Peyer's patch (tissue), 4 donors: ENCODE data around the gene IRF2. TPM values are rescaled to one million over a fixed set of nuclear protein-coding genes. Genes with fewer than 3 reads are reported as not detected.

Experiments used
- DNase-seq, 3 donors: peaks; one replicate each; pipeline ENCODE4 v3.0.0-alpha.2; 2017 to 2019
- H3K27ac ChIP-seq, 4 donors: fragments of 200-600 bp; sonication (generic); one replicate each; pipeline ENCODE4 v1.5.1; 2016 to 2019
- H3K27me3 ChIP-seq, 2 donors: fragments of 200-600 bp; sonication (generic); one replicate each; pipeline ENCODE4 v1.5.1; 2019
- H3K36me3 ChIP-seq, 3 donors: fragments of 200-600 bp; sonication (generic); one replicate each; pipeline ENCODE4 v1.5.1; 2016 to 2019
- H3K4me1 ChIP-seq, 4 donors: fragments of 200-600 bp; sonication (generic); one replicate each; pipeline ENCODE4 v1.5.1; 2016 to 2019
- H3K4me3 ChIP-seq, 4 donors: fragments of 200-600 bp; sonication (generic); 1 replicate in 3 of 4; 2 replicates in 1 of 4; pipeline ENCODE4 v1.5.1; 2016 to 2019; ENCODE audit warnings: mild to moderate bottlenecking in 1 of 4
- H3K9me3 ChIP-seq, 4 donors: fragments of 200-600 bp; sonication (generic); one replicate each; pipeline ENCODE4 v1.5.1; 2016 to 2019; ENCODE audit warnings: mild to moderate bottlenecking in 1 of 4
- CTCF ChIP-seq, 6 experiments: fragments of 450-650 bp in 4 of 6; fragments of 200-600 bp in 2 of 6; sonication (generic) in 1 of 6; IDR thresholded peaks; one replicate each; pipeline ENCODE4 v1.5.1; 2017 to 2019; ENCODE audit warnings: antibody characterized with exemption in 6 of 6, mild to moderate bottlenecking in 3 of 6, moderate library complexity in 1 of 6
- POLR2A ChIP-seq, 2 donors: fragments of 450-650 bp; IDR thresholded peaks; one replicate each; pipeline ENCODE4 v1.5.1; 2017; ENCODE audit warnings: antibody characterized with exemption in 2 of 2, mild to moderate bottlenecking in 2 of 2, moderate library complexity in 2 of 2
- total RNA-seq, 4 donors: library from RNA; depleted of rRNA; stranded (reverse); fragments of >200 nt; gene quantifications; one replicate each; pipeline ENCODE4 v1.1.0, GENCODE V29; 2016

IRF2 gene
- total RNA-seq, 4 donors from 2014 or later = 28.0 to 42.8 (median 39.2) TPM

- Histone ChIP-seq H3K4me1 (peaks cover 0 to 16% (median 10%) of the 10 kb centered on the region in 4 donors), H3K27ac (peak overlapping the region in 1 of 4 donors; percentile 13), H3K9me3 (no peaks in the 10 kb centered on the region), H3K36me3 (no peaks in the 10 kb centered on the region), H3K4me3 (no peak overlapping the region), H3K27me3 (no peaks in the 10 kb centered on the region)
- no peak for TF ChIP-seq POLR2A (IDR thresholded peaks at IDR 0.05)
- no peak for TF ChIP-seq CTCF (IDR thresholded peaks at IDR 0.05)
- DNase-seq = no peak
Measured at GRCh38 chr4:184461711-184462441, 12.5 kb downstream of the IRF2 start.

- Histone ChIP-seq H3K36me3 (no peaks in the 10 kb centered on the region), H3K27ac (no peak overlapping the region), H3K27me3 (no peaks in the 10 kb centered on the region), H3K4me1 (peaks cover 0 to 16% (median 10%) of the 10 kb centered on the region in 4 donors), H3K4me3 (no peak overlapping the region), H3K9me3 (no peaks in the 10 kb centered on the region)
- DNase-seq = no peak
- no peak for TF ChIP-seq CTCF (IDR thresholded peaks at IDR 0.05)
- no peak for TF ChIP-seq POLR2A (IDR thresholded peaks at IDR 0.05)
Measured at GRCh38 chr4:184460499-184461285, 13.7 kb downstream of the IRF2 start.

- TF ChIP-seq POLR2A (IDR thresholded peaks at IDR 0.05) (no peak), CTCF (IDR thresholded peaks at IDR 0.05) (no peak)
- DNase-seq = no peak
- no peaks in the 10 kb centered on the region for H3K27me3 ChIP-seq
- peaks cover 0 to 20% (median 10%) of the 10 kb centered on the region in 4 donors for H3K4me1 ChIP-seq
- no peaks in the 10 kb centered on the region for H3K36me3 ChIP-seq
- no peak overlapping the region for H3K4me3 ChIP-seq
- H3K27ac ChIP-seq = no peak overlapping the region
- no peaks in the 10 kb centered on the region for H3K9me3 ChIP-seq
Measured at GRCh38 chr4:184459413-184459812, 14.9 kb downstream of the IRF2 start.

DNA sequence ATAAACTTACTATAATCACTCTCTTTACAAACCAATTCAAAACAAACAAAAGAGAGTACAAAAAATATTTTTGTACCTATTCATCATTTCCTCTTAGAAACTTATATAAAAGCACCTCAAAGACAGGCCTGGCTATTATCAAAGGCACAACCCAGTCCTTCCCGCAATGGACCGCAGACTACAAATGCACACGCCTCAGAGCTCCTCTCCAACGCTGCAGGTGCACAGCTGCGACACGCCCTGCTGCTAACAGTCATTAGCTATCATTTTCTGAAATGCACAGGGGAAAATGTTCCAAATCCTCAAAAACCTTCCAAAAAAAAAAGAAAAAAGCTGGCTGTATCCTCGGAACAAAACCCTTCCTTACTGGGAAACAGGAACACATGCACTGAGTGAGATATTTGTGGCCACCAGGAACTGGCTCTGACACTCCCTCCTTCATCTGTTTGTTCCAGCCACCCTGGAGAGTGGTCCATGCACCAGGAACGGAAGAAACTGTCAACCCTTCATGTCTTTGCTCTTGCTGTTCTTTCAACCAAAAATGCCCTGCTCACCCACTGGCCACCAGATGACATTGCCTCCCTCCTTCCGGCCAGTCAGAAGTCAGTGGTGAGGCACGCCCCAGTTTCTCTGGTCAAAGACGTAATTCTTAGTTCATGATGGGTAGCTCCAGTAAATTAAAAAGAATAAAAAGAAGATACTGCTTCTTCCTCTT, 16.7 kb downstream of the IRF2 start:
- Histone ChIP-seq H3K36me3 (no peaks in the 10 kb centered on the region), H3K27ac (peak overlapping the region in 1 of 4 donors; percentile 50), H3K4me1 (peaks cover 5 to 37% (median 15%) of the 10 kb centered on the region in 4 donors), H3K9me3 (no peaks in the 10 kb centered on the region), H3K27me3 (no peaks in the 10 kb centered on the region), H3K4me3 (no peak overlapping the region)
- no peak for TF ChIP-seq POLR2A (IDR thresholded peaks at IDR 0.05)
- no peak for TF ChIP-seq CTCF (IDR thresholded peaks at IDR 0.05)
- DNase-seq = peak in 2 of 3 donors; percentile 66 to 70

- Histone ChIP-seq H3K4me1 (peaks cover 8 to 45% (median 17%) of the 10 kb centered on the region in 4 donors), H3K9me3 (no peaks in the 10 kb centered on the region), H3K4me3 (no peak overlapping the region), H3K36me3 (no peaks in the 10 kb centered on the region), H3K27ac (no peak overlapping the region), H3K27me3 (no peaks in the 10 kb centered on the region)
- TF ChIP-seq POLR2A (IDR thresholded peaks at IDR 0.05) = no peak
- DNase-seq = no peak
Measured at GRCh38 chr4:184456337-184456736, 18.0 kb downstream of the IRF2 start.
